Esophagus (tissue), 2 donors: Measurements from ENCODE around the gene UBE2D4. TPM values are rescaled to one million over a fixed set of nuclear protein-coding genes. Genes with fewer than 3 reads are reported as not detected.

Experiments
- H3K27ac ChIP-seq, 2 donors: one replicate each; pipeline ENCODE4 v1.5.1; 2013; ENCODE audit warnings: low read depth in 2 of 2, mild to moderate bottlenecking in 2 of 2, inconsistent platforms in 1 of 2, low read length in 1 of 2, moderate library complexity in 1 of 2
- H3K27me3 ChIP-seq, 2 donors: one replicate each; pipeline ENCODE4 v1.6.1; 2013; ENCODE audit warnings: low read length in 2 of 2, control low read depth in 1 of 2, mild to moderate bottlenecking in 1 of 2; ENCODE audit not compliant: insufficient read depth in 2 of 2, control insufficient read depth in 1 of 2
- H3K36me3 ChIP-seq, 2 donors: one replicate each; pipeline ENCODE4 v1.6.1; 2013; ENCODE audit warnings: low read length in 1 of 2; ENCODE audit not compliant: control insufficient read depth in 2 of 2, insufficient read depth in 2 of 2
- H3K4me1 ChIP-seq, 2 donors: one replicate each; pipeline ENCODE4 v1.6.1; 2013; ENCODE audit warnings: low read length in 1 of 2; ENCODE audit not compliant: control insufficient read depth in 2 of 2, insufficient read depth in 2 of 2
- H3K4me3 ChIP-seq, 2 donors: one replicate each; pipeline ENCODE4 v1.5.1; 2013; ENCODE audit warnings: low read length in 2 of 2, mild to moderate bottlenecking in 2 of 2, low read depth in 1 of 2, moderate library complexity in 1 of 2
- H3K9me3 ChIP-seq, 2 donors: one replicate each; pipeline ENCODE4 v1.6.1; 2013; ENCODE audit warnings: mild to moderate bottlenecking in 2 of 2, low read depth in 1 of 2, low read length in 1 of 2, moderate library complexity in 1 of 2; ENCODE audit not compliant: control insufficient read depth in 2 of 2, insufficient read depth in 1 of 2
- WGBS, 2 donors: extraction: QIAGEN DNeasy Blood & Tissue Kit; methylation state at CpG; one replicate each; pipeline ENCODE4 v1.1.7; 2013; 5-methylcytosine and 5-hydroxymethylcytosine counted together
- polyA plus RNA-seq, 2 donors: library from polyadenylated mRNA; stranded (reverse); fragments of 200-250 nt; gene quantifications; one replicate each; pipeline ENCODE4 v1.2.3, GENCODE V29; 2013
- donor health status: healthy with polysubstance abuse.
- donor health status: Bipolar disorder and iron deficiency.

Gene UBE2D4
- polyA plus RNA-seq, 2 donors = 8.3 to 8.5 TPM

GRCh38 chr7:43931346-43931745 lies 5.1 kb downstream of the UBE2D4 start:
- Histone ChIP-seq H3K27me3 (no peaks in the 10 kb centered on the region), H3K4me3 (no peak overlapping the region), H3K36me3 (no peaks in the 10 kb centered on the region), H3K4me1 (no peaks in the 10 kb centered on the region), H3K9me3 (no peaks in the 10 kb centered on the region), H3K27ac (no peak overlapping the region)
- WGBS, 2 donors = 84% methylated on average over 7 of the region's 7 CpGs

GRCh38 chr7:43933902-43934560 lies 7.8 kb downstream of the UBE2D4 start:
- Histone ChIP-seq H3K27me3 (no peaks in the 10 kb centered on the region), H3K4me1 (no peaks in the 10 kb centered on the region), H3K9me3 (no peaks in the 10 kb centered on the region), H3K36me3 (peaks cover 0 to 2% of the 10 kb centered on the region in 2 donors), H3K4me3 (no peak overlapping the region), H3K27ac (no peak overlapping the region)
- 97 to 98% methylated on average over 3 of the region's 3 CpGs for WGBS, 2 donors

GRCh38 chr7:43937444-43937843 lies 11.2 kb downstream of the UBE2D4 start:
- Histone ChIP-seq H3K4me3 (no peak overlapping the region), H3K27ac (no peak overlapping the region), H3K9me3 (no peaks in the 10 kb centered on the region), H3K4me1 (no peaks in the 10 kb centered on the region), H3K27me3 (no peaks in the 10 kb centered on the region), H3K36me3 (peaks cover 0 to 3% of the 10 kb centered on the region in 2 donors)
- WGBS, 2 donors = 61 to 65% methylated on average over 3 of the region's 3 CpGs

GRCh38 chr7:43938892-43939482 lies 12.8 kb downstream of the UBE2D4 start:
- H3K27ac ChIP-seq = no peak overlapping the region
- no peaks in the 10 kb centered on the region for H3K9me3 ChIP-seq
- 89 to 95% methylated on average over 4 of the region's 4 CpGs for WGBS, 2 donors

GRCh38 chr7:43942250-43942649 lies 16.0 kb downstream of the UBE2D4 start:
- Histone ChIP-seq H3K36me3 (peaks cover 0 to 5% of the 10 kb centered on the region in 2 donors), H3K27ac (no peak overlapping the region), H3K9me3 (no peaks in the 10 kb centered on the region), H3K4me3 (no peak overlapping the region), H3K4me1 (peaks cover 4 to 8% of the 10 kb centered on the region in 2 donors), H3K27me3 (no peaks in the 10 kb centered on the region)
- WGBS, 2 donors = 68 to 76% methylated on average over 3 of the region's 3 CpGs

More at GRCh38 chr7:43938892-43939482, 12.8 kb downstream of the UBE2D4 start:
- Histone ChIP-seq H3K4me3 (no peak overlapping the region), H3K36me3 (peaks cover 0 to 3% of the 10 kb centered on the region in 2 donors), H3K27me3 (no peaks in the 10 kb centered on the region), H3K4me1 (peaks cover 4 to 8% of the 10 kb centered on the region in 2 donors)

- Histone ChIP-seq H3K27ac (peak overlapping the region in 1 of 2 donors; percentile 28), H3K9me3 (no peaks in the 10 kb centered on the region), H3K27me3 (no peaks in the 10 kb centered on the region), H3K4me1 (peaks cover 4 to 8% of the 10 kb centered on the region in 2 donors), H3K4me3 (no peak overlapping the region), H3K36me3 (peaks cover 0 to 5% of the 10 kb centered on the region in 2 donors)
- 63 to 71% methylated on average over 3 of the region's 3 CpGs for WGBS, 2 donors
Observed at GRCh38 chr7:43942997-43943396, 16.8 kb downstream of the UBE2D4 start.

GRCh38 chr7:43943417-43944187 lies 17.4 kb downstream of the UBE2D4 start:
- Histone ChIP-seq H3K27me3 (no peaks in the 10 kb centered on the region), H3K27ac (peak overlapping the region in 1 of 2 donors; percentile 65), H3K9me3 (no peaks in the 10 kb centered on the region), H3K4me1 (peaks cover 4 to 8% of the 10 kb centered on the region in 2 donors), H3K36me3 (peaks cover 2 to 5% of the 10 kb centered on the region in 2 donors), H3K4me3 (no peak overlapping the region)
- WGBS, 2 donors = 68 to 73% methylated on average over 13 of the region's 13 CpGs

- Histone ChIP-seq H3K36me3 (peaks cover 2 to 3% of the 10 kb centered on the region in 2 donors), H3K27ac (no peak overlapping the region), H3K27me3 (no peaks in the 10 kb centered on the region), H3K9me3 (no peaks in the 10 kb centered on the region), H3K4me1 (peaks cover 4 to 8% of the 10 kb centered on the region in 2 donors), H3K4me3 (no peak overlapping the region)
- 95 to 96% methylated on average over 4 of the region's 4 CpGs for WGBS, 2 donors
Observed at GRCh38 chr7:43944286-43944685, 18.1 kb downstream of the UBE2D4 start.

- H3K36me3 ChIP-seq = peaks cover 2 to 32% of the 10 kb centered on the region in 2 donors
- no peak overlapping the region for H3K27ac ChIP-seq
- no peaks in the 10 kb centered on the region for H3K9me3 ChIP-seq
- no peak overlapping the region for H3K4me3 ChIP-seq
- no peaks in the 10 kb centered on the region for H3K4me1 ChIP-seq
- no peaks in the 10 kb centered on the region for H3K27me3 ChIP-seq
- 89 to 91% methylated on average over 3 of the region's 3 CpGs for WGBS, 2 donors
Observed at GRCh38 chr7:43952028-43952427, 25.8 kb downstream of the UBE2D4 start.
